GM12878 (cell line): Measurements from ENCODE around the gene UBR7. TPM values are rescaled to one million over a fixed set of nuclear protein-coding genes. Genes with fewer than 3 reads are reported as not detected.

Experiments used
- ATAC-seq: fragments of 200-7000 bp; cut with Tn5 transposase; 3 replicates; pipeline ENCODE4 v1.9.1; 2020; ENCODE audit warnings: mild to moderate bottlenecking, moderate library complexity
- BruUV-seq: library from RNA; stranded (reverse); fragments of 400-500 nt; replicated peaks from 2 replicates; lab custom pipeline; 2021; lab: Mats Ljungman, UMichigan
- CTCF ChIA-PET: fragments of 300-600 bp; sonication (Branson Sonifier 250); formaldehyde crosslinking; extraction: SDS; loops from one replicate; lab custom pipeline; 2021; ENCODE audit warnings: inconsistent platforms; lab: Yijun Ruan, JAX
- POLR2A ChIA-PET: fragments of 350-600 bp; formaldehyde crosslinking; extraction: SDS; loops from one replicate; lab custom pipeline; 2021; ENCODE audit warnings: inconsistent platforms; lab: Charles Lee
- RAD21 ChIA-PET: fragments of 300-600 bp; sonication (Branson Sonifier 250); formaldehyde crosslinking; loops from one replicate; lab custom pipeline; 2023; ENCODE audit warnings: antibody characterized with exemption; ENCODE audit not compliant: unreplicated experiment; lab: Charles Lee
- SMC1A ChIA-PET: fragments of 300-600 bp; sonication (Branson Sonifier 250); formaldehyde crosslinking; loops from one replicate; lab custom pipeline; 2023; ENCODE audit not compliant: unreplicated experiment, uncharacterized antibody; lab: Charles Lee
- DNase-seq: peaks from one replicate; pipeline ENCODE4 v3.0.0-alpha.2; 2011; ENCODE audit warnings: low read depth, low spot score
- FAIRE-seq: peaks from 3 replicates; lab custom pipeline; 2011; peaks lifted over from hg19 to GRCh38; lab: Jason Lieb, UNC
- H2AFZ ChIP-seq: 2 replicates; pipeline ENCODE4 v1.6.0; 2011; ENCODE audit warnings: low read depth, low read length, control low read depth; ENCODE audit not compliant: control insufficient read depth
- H3K27ac ChIP-seq: 2 replicates; pipeline ENCODE4 v1.5.1; 2011; ENCODE audit warnings: control low read depth; ENCODE audit not compliant: control insufficient read depth, insufficient read depth
- H3K27me3 ChIP-seq, 2 experiments: replicated peaks in 1 of 2; 2 replicates each; pipeline versions ENCODE4 v1.6.0 to v1.6.1; 2011; ENCODE audit warnings: low read length in 1 of 2; ENCODE audit not compliant: control insufficient read depth in 2 of 2, insufficient read depth in 2 of 2
- H3K36me3 ChIP-seq, 2 experiments: 2 replicates each; pipeline ENCODE4 v1.5.1; 2011; ENCODE audit warnings: low read length in 1 of 2; ENCODE audit not compliant: control insufficient read depth in 2 of 2, insufficient read depth in 2 of 2
- H3K4me1 ChIP-seq: 2 replicates; pipeline ENCODE4 v1.6.1; 2011; ENCODE audit warnings: mild to moderate bottlenecking, low read length, moderate library complexity, mixed read lengths; ENCODE audit not compliant: control insufficient read depth, insufficient read depth
- H3K4me2 ChIP-seq: 2 replicates; pipeline ENCODE4 v1.6.0; 2011; ENCODE audit warnings: control low read depth; ENCODE audit not compliant: control insufficient read depth, insufficient read depth
- H3K4me3 ChIP-seq: fragments of 200-600 bp; sonication (generic); 2 replicates; pipeline ENCODE4 v1.5.1; 2016
- H3K79me2 ChIP-seq: 2 replicates; pipeline ENCODE4 v1.6.0; 2011; ENCODE audit warnings: low read length; ENCODE audit not compliant: control insufficient read depth, insufficient read depth
- H3K9ac ChIP-seq: 2 replicates; pipeline ENCODE4 v1.8.0; 2011; ENCODE audit warnings: low read length, control low read depth, mixed read lengths; ENCODE audit not compliant: control insufficient read depth, insufficient read depth
- H3K9me3 ChIP-seq: replicated peaks from 3 replicates; pipeline ENCODE4 v1.5.1; 2011; ENCODE audit warnings: mild to moderate bottlenecking, low read length; ENCODE audit not compliant: control insufficient read depth, insufficient read depth
- H4K20me1 ChIP-seq: 2 replicates; pipeline ENCODE4 v1.6.0; 2011; ENCODE audit not compliant: control insufficient read depth, insufficient read depth
- MLLT1 ChIP-seq: fragments of 450-650 bp; IDR thresholded peaks from 2 replicates; pipeline ENCODE4 v1.6.1; 2016; ENCODE audit warnings: mild to moderate bottlenecking
- NFYA ChIP-seq: IDR thresholded peaks from 2 replicates; pipeline ENCODE4 v1.6.1; 2011; ENCODE audit warnings: low read depth, mild to moderate bottlenecking, low read length, improper control_type of control experiment, borderline replicate concordance
- SIX5 ChIP-seq: IDR thresholded peaks from 2 replicates; pipeline ENCODE4 v1.6.1; 2011; ENCODE audit warnings: mild to moderate bottlenecking, low read depth, low read length, moderate library complexity; ENCODE audit not compliant: severe bottlenecking
- YBX1 ChIP-seq: fragments of 450-650 bp; IDR thresholded peaks from 2 replicates; pipeline ENCODE4 v1.6.1; 2016; ENCODE audit warnings: antibody characterized with exemption
- YY1 ChIP-seq: IDR thresholded peaks from 2 replicates; pipeline ENCODE4 v1.6.1; 2011; ENCODE audit warnings: low read depth, mild to moderate bottlenecking, low read length
- WGBS: methylation state at CpG from one replicate; pipeline ENCODE4 v1.1.6; 2016; ENCODE audit warnings: low lambda C conversion rate; ENCODE audit not compliant: insufficient replicate concordance, insufficient coverage; ENCODE audit errors: missing lambda C conversion rate; 5-methylcytosine and 5-hydroxymethylcytosine counted together
- in situ Hi-C: fragments of 300-500 bp; cut with MboI; formaldehyde crosslinking; loops from 9 replicates; pipeline ENCODE4 v1.14.3; 2018; ENCODE audit warnings: mixed read lengths
- intact Hi-C: fragments of 100-400 bp; cut with micrococcal nuclease; formaldehyde crosslinking; loops from one replicate; pipeline ENCODE4 v1.14.2; 2022; ENCODE audit not compliant: unreplicated experiment
- polyA plus RNA-seq, 11 experiments: library from polyadenylated mRNA; depleted of rRNA in 4 of 11; unstranded in 6 of 11; stranded (reverse) in 5 of 11; fragments of >200 nt; fragmentation: Nextera tagmentation in 4 of 11; fragmentation: Illumina TruSeq in 1 of 11; extraction: Ambion mirVana in 4 of 11; extraction: Trizol in 1 of 11; gene quantifications; 1 replicate in 1 of 11; 2 replicates in 10 of 11; pipeline versions ENCODE4 v1.2.1 to v1.2.3, GENCODE V29; 2011 to 2016; ENCODE audit warnings: inconsistent platforms in 2 of 11, missing spikeins in 2 of 11, low read depth in 1 of 11
- total RNA-seq, 4 experiments: library from RNA; depleted of rRNA in 3 of 4; stranded (reverse); fragments of >200 nt in 3 of 4; fragmentation: Illumina TruSeq in 1 of 4; extraction: Trizol in 1 of 4; gene quantifications; 2 replicates each; pipeline versions ENCODE4 v1.2.1 to v1.2.3, GENCODE V29; 2013 to 2021

Gene UBR7
- total and polyA plus RNA-seq, 10 of the 15 experiments (the other 5 are each of a cell fraction or from before 2014, with no cell fraction given), result 14.3 to 85.6 (median 49.9) TPM

- RAD21 ChIA-PET, result interaction anchor here (1.3 to 2.1 kb wide), 4 partner anchors 9 to 60 kb away, joined by 3 to 6 read pairs (median 6); partner anchors contain the start of genes GON7, LYSET, MOAP1 and UBR7
These were observed 31.6 kb upstream of the UBR7 start for GRCh38 chr14:93175492-93175891.

More at GRCh38 chr14:93175492-93175891, 31.6 kb upstream of the UBR7 start:
- H3K79me2 ChIP-seq, result no peaks in the 10 kb centered on the region
- SMC1A ChIA-PET, result interaction anchor here (1.0 to 8.5 kb wide), 5 partner anchors 9 to 43 kb away, joined by 3 to 69 read pairs (median 4); no protein-coding TSS in a partner anchor
- intact Hi-C loops, result no loop called here
- no peaks in the 10 kb centered on the region for H3K36me3 ChIP-seq
- WGBS, result 75% methylated on average over 6 of the region's 6 CpGs
- BruUV-seq, result no TSS peak
- H3K27ac ChIP-seq, result no peak overlapping the region
- no peaks in the 10 kb centered on the region for H3K27me3 ChIP-seq
- ATAC-seq, result no peak
- H4K20me1 ChIP-seq, result no peaks in the 10 kb centered on the region
- H2AFZ ChIP-seq, result no peak overlapping the region
- H3K9me3 ChIP-seq, result no peaks in the 10 kb centered on the region
- no peak for FAIRE-seq
- H3K4me1 ChIP-seq, result no peaks in the 10 kb centered on the region
- no peak overlapping the region for H3K9ac ChIP-seq
- in situ Hi-C loops, result no loop called here
- no peak for TF ChIP-seq SIX5
- no peak for TF ChIP-seq NFYA
- 0 out of 2 replicates have a peak, but pooled peaks have one; percentile 13 for TF ChIP-seq MLLT1
- no peak for TF ChIP-seq YY1
- no peak for TF ChIP-seq YBX1
- TF ChIP-seq, all 136 proteins: peak for 1
- H3K4me3 ChIP-seq, result no peak overlapping the region
- POLR2A ChIA-PET, result interaction anchor here (1.4 to 2.2 kb wide), 3 partner anchors 9 to 32 kb away, joined by 4 to 12 read pairs (median 6); partner anchors contain the start of genes GON7, LYSET, MOAP1 and UBR7
- H3K4me2 ChIP-seq, result no peak overlapping the region
- no peak for DNase-seq
- CTCF ChIA-PET, result interaction anchor here (0.8 to 5.9 kb wide), 14 partner anchors 8 to 384 kb away, joined by 3 to 47 read pairs (median 6); partner anchors contain the start of genes GON7, LYSET, MOAP1 and UBR7
